WI38 (cell line): ENCODE measurements around the gene ATG7.
"Not testable (repeated sequence)": the region's sequence is repeated elsewhere in the genome, so short reads cannot be mapped to it uniquely, and the experiment has no call there.

Source experiments
- H3K4me3 ChIP-seq: 2 replicates; pipeline ENCODE4 v1.5.1; 2011; ENCODE audit warnings: low read depth, mild to moderate bottlenecking, control low read depth, low read length
- CTCF ChIP-seq: IDR thresholded peaks from 2 replicates; pipeline ENCODE4 v1.5.1; 2012; ENCODE audit warnings: low read depth, mild to moderate bottlenecking, control low read depth, low read length

ATG7 gene

DNA sequence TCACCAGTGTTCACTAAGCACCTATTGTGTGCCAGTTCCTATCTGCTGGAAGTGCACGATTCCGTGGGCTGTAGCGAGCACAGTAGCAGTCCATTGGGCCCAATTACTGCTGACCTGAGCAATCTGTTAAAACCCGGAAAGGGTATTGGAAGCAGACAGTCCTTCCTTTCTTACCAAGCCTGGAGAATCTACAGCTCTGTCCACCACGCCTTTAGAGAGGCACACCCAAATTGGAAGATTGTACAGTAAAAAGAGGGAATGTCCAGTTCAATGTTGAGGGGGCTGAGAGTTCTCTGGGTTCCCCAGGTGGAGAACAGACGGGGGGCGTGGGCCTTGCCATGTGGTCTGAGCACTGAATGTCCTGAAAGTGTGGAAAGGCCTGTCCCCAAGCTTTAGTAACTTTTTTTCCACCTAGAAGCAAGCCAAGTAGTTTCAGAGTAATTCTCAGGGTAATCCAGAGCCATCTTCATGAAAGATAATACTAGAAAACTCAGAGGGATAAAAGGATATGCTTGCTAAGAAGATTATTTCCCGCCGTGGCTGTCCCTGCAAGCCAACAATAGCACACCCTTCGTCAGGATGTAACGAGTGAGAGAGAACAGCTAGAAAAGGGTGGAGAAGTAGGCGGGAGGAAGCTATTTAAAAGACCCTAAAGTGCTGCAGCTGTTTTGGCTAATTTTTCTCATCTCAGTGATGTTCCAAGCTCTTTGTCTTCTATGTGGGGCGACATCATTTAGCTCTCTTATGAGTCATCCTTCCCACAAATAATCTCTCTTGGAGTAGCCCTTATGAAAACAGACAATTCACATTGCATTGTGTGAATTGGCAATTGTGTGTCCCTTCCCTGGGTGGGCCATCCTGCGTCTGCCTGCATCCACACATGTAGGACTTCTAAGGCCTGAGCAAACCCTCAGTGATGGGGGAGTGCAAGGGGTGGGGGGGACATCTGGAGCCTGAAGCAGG is 181.0 kb downstream of the ATG7 start:
- TF ChIP-seq CTCF, result no peak
- no peak overlapping the region for H3K4me3 ChIP-seq

- TF ChIP-seq CTCF, result no peak
- H3K4me3 ChIP-seq, result no peak overlapping the region
Measured at GRCh38 chr3:11455956-11456355, 183.8 kb downstream of the ATG7 start.

DNA sequence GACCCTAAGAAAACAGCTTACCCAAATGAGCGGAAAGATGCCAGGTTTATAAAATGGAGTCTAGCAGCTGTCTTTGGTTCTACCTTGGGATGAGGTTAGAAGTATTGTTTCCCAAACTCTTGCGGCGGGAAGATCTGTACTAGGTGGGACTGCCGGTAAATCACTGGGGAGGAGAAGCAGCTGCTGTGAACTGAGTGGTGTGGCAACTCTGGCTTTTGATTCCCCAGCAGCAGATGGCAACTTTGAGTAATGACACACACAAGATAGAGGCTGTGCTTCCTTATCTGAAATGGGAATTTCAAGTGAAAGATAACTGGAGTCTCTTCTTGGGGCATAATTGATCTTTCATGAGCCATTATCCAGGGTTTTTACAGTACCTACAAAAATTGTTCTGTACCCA is 184.9 kb downstream of the ATG7 start:
- TF ChIP-seq CTCF, result no peak

DNA sequence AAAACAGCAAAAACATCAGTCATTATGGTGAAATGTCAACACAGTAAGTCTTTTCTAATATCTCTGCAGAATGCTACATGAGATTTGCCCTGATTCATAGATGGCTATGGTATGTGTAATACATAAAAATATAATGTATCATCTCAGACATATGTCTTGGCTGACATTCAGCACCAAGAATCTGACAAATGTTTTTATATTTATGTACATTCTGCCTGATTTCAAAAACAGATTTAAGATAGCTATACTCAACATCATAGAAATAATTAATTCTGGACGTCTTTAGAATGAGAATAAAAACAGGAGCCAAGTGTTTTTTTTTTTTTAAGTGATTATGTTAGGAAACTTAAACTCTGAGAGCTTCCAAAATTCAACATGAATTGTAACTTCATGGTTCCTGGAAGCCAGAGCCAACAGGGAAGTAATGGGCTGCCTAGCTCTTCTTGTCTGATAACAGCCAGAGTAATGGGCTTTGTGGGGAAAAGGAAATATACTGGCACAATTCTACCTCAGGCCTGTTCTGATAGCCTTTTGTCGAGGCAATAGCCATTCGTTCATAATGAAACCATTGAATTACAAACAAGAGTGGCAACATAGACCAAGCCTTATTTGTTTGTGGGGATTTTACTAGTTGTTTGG is 187.1 kb downstream of the ATG7 start:
- H3K4me3 ChIP-seq, result no peak overlapping the region
- no peak for TF ChIP-seq CTCF

More for the DNA sequence above, 184.9 kb downstream of the ATG7 start:
- no peak overlapping the region for H3K4me3 ChIP-seq

DNA sequence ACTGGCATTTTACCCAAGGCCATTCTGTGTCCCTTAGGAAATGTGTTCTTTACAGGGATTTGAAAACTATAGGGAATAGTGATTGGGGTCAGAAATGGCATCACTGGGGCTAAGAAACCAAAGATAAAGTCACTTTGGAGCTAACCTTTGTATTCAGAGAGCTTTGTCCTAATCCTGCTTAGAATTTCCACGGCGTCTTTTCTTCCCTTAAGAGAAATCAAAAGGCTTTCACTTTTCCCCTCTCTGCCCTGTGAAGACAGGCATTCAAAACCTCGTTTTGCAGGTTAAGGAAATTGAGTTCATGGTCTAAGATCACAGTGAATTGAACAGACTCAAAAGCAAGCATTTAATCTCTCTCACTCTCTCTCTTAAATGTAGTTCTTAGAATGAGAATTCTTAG is 189.0 kb downstream of the ATG7 start:
- no peak overlapping the region for H3K4me3 ChIP-seq
- no peak for TF ChIP-seq CTCF

DNA sequence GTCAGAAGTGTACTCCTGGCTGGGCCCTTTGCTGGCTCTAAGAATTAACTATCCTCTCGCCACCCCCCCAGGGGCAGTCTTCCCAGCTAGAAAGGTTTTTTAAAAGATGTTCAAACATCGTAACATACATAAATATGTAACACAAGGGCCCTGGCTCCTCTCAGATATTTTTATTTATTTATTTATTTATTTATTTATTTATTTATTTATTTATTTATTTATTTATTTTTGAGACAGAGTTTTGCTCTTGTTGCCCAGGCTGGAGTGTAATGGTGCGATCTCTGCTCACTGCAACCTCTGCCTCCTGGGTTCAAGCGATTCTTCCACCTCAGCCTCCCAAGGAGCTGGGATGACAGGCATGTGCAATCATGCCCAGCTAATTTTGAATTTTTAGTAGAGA is 190.5 kb downstream of the ATG7 start:
- H3K4me3 ChIP-seq, result not testable (repeated sequence)

GRCh38 chr3:11463591-11463990 is 191.4 kb downstream of the ATG7 start:
- no peak overlapping the region for H3K4me3 ChIP-seq
- no peak for TF ChIP-seq CTCF
